IMR-90 (cell line): ENCODE results near the gene SLC39A5. TPM values are rescaled to one million over a fixed set of nuclear protein-coding genes. Genes with fewer than 3 reads are reported as not detected.

Experiments
- ATAC-seq: fragments of 200-7000 bp; cut with Tn5 transposase; 2 replicates; pipeline ENCODE4 v1.9.1; 2020; ENCODE audit warnings: low read depth, mild to moderate bottlenecking, moderate library complexity
- BruUV-seq: library from RNA; stranded (reverse); fragments of 400-500 nt; replicated peaks from 2 replicates; lab custom pipeline; 2021; lab: Mats Ljungman, UMichigan
- CTCF ChIA-PET: fragments of 300-600 bp; formaldehyde crosslinking; extraction: SDS; loops from one replicate; lab custom pipeline; 2021; ENCODE audit warnings: antibody characterized with exemption; lab: Yijun Ruan, JAX
- POLR2A ChIA-PET: fragments of 300-600 bp; sonication (Branson Sonifier 250); formaldehyde crosslinking; loops from one replicate; lab custom pipeline; 2022; ENCODE audit warnings: antibody characterized with exemption; ENCODE audit not compliant: unreplicated experiment; lab: Charles Lee
- DNase-seq: peaks from one replicate; pipeline ENCODE4 v3.0.0; 2013
- H2AFZ ChIP-seq: replicated peaks from 2 replicates; pipeline ENCODE3; 2013; ENCODE audit warnings: low read length, mild to moderate bottlenecking; ENCODE audit not compliant: poor library complexity
- H2AK5ac ChIP-seq: 2 replicates; pipeline ENCODE4 v1.6.1; 2013; ENCODE audit warnings: low read depth, low read length, inconsistent platforms
- H2AK9ac ChIP-seq: replicated peaks from 2 replicates; pipeline ENCODE3; 2013; ENCODE audit warnings: mild to moderate bottlenecking, low read depth, low read length, moderate library complexity; ENCODE audit not compliant: poor library complexity
- H2BK120ac ChIP-seq: 2 replicates; pipeline ENCODE4 v1.6.1; 2013; ENCODE audit warnings: low read depth, low read length, inconsistent platforms
- H2BK15ac ChIP-seq: 3 replicates; pipeline ENCODE4 v1.6.1; 2013; ENCODE audit warnings: low read depth, low read length, inconsistent platforms
- H2BK20ac ChIP-seq: 2 replicates; pipeline ENCODE4 v1.6.1; 2013; ENCODE audit warnings: low read depth, mild to moderate bottlenecking, inconsistent platforms, low read length, moderate library complexity
- H2BK5ac ChIP-seq: 2 replicates; pipeline ENCODE4 v1.6.1; 2013; ENCODE audit warnings: mild to moderate bottlenecking, low read depth, low read length, inconsistent platforms; ENCODE audit not compliant: poor library complexity, severe bottlenecking
- H3K14ac ChIP-seq: replicated peaks from 2 replicates; pipeline ENCODE4 v1.6.1; 2013; ENCODE audit warnings: low read depth, low read length, inconsistent platforms
- H3K18ac ChIP-seq: 2 replicates; pipeline ENCODE4 v1.6.1; 2013; ENCODE audit warnings: low read depth, low read length, control low read depth
- H3K23ac ChIP-seq: 2 replicates; pipeline ENCODE4 v1.6.1; 2013; ENCODE audit warnings: low read depth, low read length, inconsistent platforms
- H3K27ac ChIP-seq: 2 replicates; pipeline ENCODE4 v1.5.1; 2013; ENCODE audit warnings: mild to moderate bottlenecking, control low read depth, low read length; ENCODE audit not compliant: insufficient read depth
- H3K27me3 ChIP-seq: 2 replicates; pipeline ENCODE4 v1.6.1; 2013; ENCODE audit warnings: low read length; ENCODE audit not compliant: control insufficient read depth, insufficient read depth
- H3K36me3 ChIP-seq: 2 replicates; pipeline ENCODE4 v1.6.1; 2013; ENCODE audit warnings: low read length, mixed read lengths; ENCODE audit not compliant: control insufficient read depth, insufficient read depth
- H3K4ac ChIP-seq: 2 replicates; pipeline ENCODE4 v1.6.1; 2013; ENCODE audit warnings: low read depth, low read length, inconsistent platforms
- H3K4me1 ChIP-seq: 2 replicates; pipeline ENCODE4 v1.6.1; 2013; ENCODE audit warnings: low read length, mixed read lengths; ENCODE audit not compliant: control insufficient read depth, insufficient read depth
- H3K4me2 ChIP-seq: 2 replicates; pipeline ENCODE4 v1.6.1; 2013; ENCODE audit warnings: low read depth, mild to moderate bottlenecking, control low read depth, low read length, moderate library complexity
- H3K4me3 ChIP-seq: 2 replicates; pipeline ENCODE4 v1.5.1; 2013; ENCODE audit warnings: low read depth, mild to moderate bottlenecking, control low read depth, low read length, moderate library complexity; ENCODE audit not compliant: insufficient read depth
- H3K56ac ChIP-seq: 2 replicates; pipeline ENCODE4 v1.6.1; 2013; ENCODE audit warnings: low read length, inconsistent platforms; ENCODE audit not compliant: insufficient read depth; ENCODE audit errors: extremely low read depth
- H3K79me1 ChIP-seq, 2 experiments: 2 replicates each; pipeline ENCODE4 v1.6.1; 2013; ENCODE audit warnings: low read length in 2 of 2, inconsistent platforms in 1 of 2, low read depth in 1 of 2
- H3K9ac ChIP-seq: 2 replicates; pipeline ENCODE4 v1.6.1; 2013; ENCODE audit warnings: low read depth, low read length, control low read depth
- H3K9me1 ChIP-seq: 2 replicates; pipeline ENCODE4 v1.6.1; 2013; ENCODE audit warnings: low read length, inconsistent platforms; ENCODE audit not compliant: insufficient read depth
- H3K9me3 ChIP-seq: 2 replicates; pipeline ENCODE4 v1.6.1; 2013; ENCODE audit warnings: low read length; ENCODE audit not compliant: control insufficient read depth, insufficient read depth
- H4K20me1 ChIP-seq: 2 replicates; pipeline ENCODE4 v1.6.1; 2013; ENCODE audit warnings: low read length, inconsistent platforms; ENCODE audit not compliant: insufficient read depth
- H4K5ac ChIP-seq: 2 replicates; pipeline ENCODE4 v1.6.1; 2013; ENCODE audit warnings: mild to moderate bottlenecking, low read depth, low read length, control low read depth
- H4K8ac ChIP-seq, 2 experiments: 2 replicates each; pipeline ENCODE4 v1.6.1; 2013; ENCODE audit warnings: low read depth in 2 of 2, low read length in 2 of 2, control low read depth in 1 of 2, inconsistent platforms in 1 of 2
- H4K91ac ChIP-seq: 2 replicates; pipeline ENCODE4 v1.6.1; 2013; ENCODE audit warnings: low read depth, low read length, inconsistent platforms; ENCODE audit not compliant: insufficient read depth
- CHD1 ChIP-seq: IDR thresholded peaks from 2 replicates; pipeline ENCODE4 v1.6.1; 2012; ENCODE audit warnings: low read depth, low read length, improper control_type of control experiment
- MAFK ChIP-seq: IDR thresholded peaks from 2 replicates; pipeline ENCODE4 v1.6.1; 2012; ENCODE audit warnings: low read depth, low read length, improper control_type of control experiment
- MAZ ChIP-seq: IDR thresholded peaks from 2 replicates; pipeline ENCODE4 v1.6.1; 2012; ENCODE audit warnings: low read depth, mild to moderate bottlenecking, low read length, improper control_type of control experiment, moderate library complexity, borderline replicate concordance
- NFE2L2 ChIP-seq: fragments of 150-350 bp; IDR thresholded peaks from 2 replicates; pipeline ENCODE4 v1.6.1; 2016; ENCODE audit warnings: low read depth, mild to moderate bottlenecking, low read length
- POLR2A ChIP-seq: IDR thresholded peaks from 2 replicates; pipeline ENCODE4 v1.6.1; 2012; ENCODE audit warnings: mild to moderate bottlenecking, low read depth, low read length
- RAD21 ChIP-seq: IDR thresholded peaks from 2 replicates; pipeline ENCODE4 v1.6.1; 2012; ENCODE audit warnings: low read length, improper control_type of control experiment
- RCOR1 ChIP-seq: IDR thresholded peaks from 2 replicates; pipeline ENCODE4 v1.6.1; 2012; ENCODE audit warnings: mild to moderate bottlenecking, low read length, improper control_type of control experiment; ENCODE audit not compliant: insufficient replicate concordance
- RFX5 ChIP-seq: IDR thresholded peaks from 2 replicates; pipeline ENCODE4 v1.8.0; 2012; ENCODE audit warnings: low read depth, mild to moderate bottlenecking, low read length, moderate library complexity
- SMC3 ChIP-seq: fragments of 150-350 bp; IDR thresholded peaks from 2 replicates; pipeline ENCODE4 v1.6.1; 2016; ENCODE audit warnings: low read depth, mild to moderate bottlenecking, antibody characterized with exemption, low read length, moderate library complexity
- WGBS, 2 experiments: methylation state at CpG; one replicate each; pipeline versions ENCODE4 v1.1.5 to v1.1.7; 2013; ENCODE audit warnings: missing lambda C conversion rate in 2 of 2; ENCODE audit not compliant: insufficient read length in 1 of 2; ENCODE audit errors: extremely low coverage in 2 of 2; 5-methylcytosine and 5-hydroxymethylcytosine counted together
- dilution Hi-C: fragments of 300-500 bp; cut with HindIII; formaldehyde crosslinking; loops from one replicate; pipeline ENCODE4 v1.14.3; 2018; ENCODE audit warnings: low sequenced_read_pairs; ENCODE audit not compliant: unreplicated experiment
- in situ Hi-C: fragments of 300-500 bp; cut with MboI; formaldehyde crosslinking; loops from 3 replicates; pipeline ENCODE4 v1.14.3; 2019; ENCODE audit warnings: low sequenced_read_pairs, inconsistent platforms, mixed read lengths
- intact Hi-C: fragments of 100-400 bp; cut with micrococcal nuclease; formaldehyde crosslinking; loops from 2 replicates; pipeline ENCODE4 v1.10.0; 2022
- polyA plus RNA-seq, 3 experiments: library from polyadenylated mRNA; depleted of rRNA; stranded (reverse); fragments of >200 nt; gene quantifications; 2 replicates each; pipeline ENCODE4 v1.2.3, GENCODE V29; 2012; ENCODE audit warnings: low replicate concordance in 1 of 3
- total RNA-seq: library from RNA; depleted of rRNA; stranded (reverse); fragments of >200 nt; gene quantifications from 2 replicates; pipeline ENCODE4 v1.2.3, GENCODE V29; 2012

Gene SLC39A5
- total and polyA plus RNA-seq, 2 of the 4 experiments (the other 2 are of a cell fraction), result not detected

- 89% methylated on average over 6 of the region's 6 CpGs; no CpG with 5 or more reads in 1 of the 2 experiments for WGBS, 2 experiments
- in situ Hi-C loops, result no loop called here
- no peaks in the 10 kb centered on the region for H3K9me3 ChIP-seq
- no peak overlapping the region for H3K4ac ChIP-seq
- no peaks in the 10 kb centered on the region for H3K27me3 ChIP-seq
- H3K9ac ChIP-seq, result no peak overlapping the region
- H4K8ac ChIP-seq, result no peak overlapping the region
- POLR2A ChIA-PET, result interaction anchor here (1.3 kb wide), 1 partner anchor 13 kb away, joined by 4 read pairs; the partner anchor contains the start of gene RNF41
- dilution Hi-C loops, result no loop called here
- H2BK5ac ChIP-seq, result no peak overlapping the region
- no peak overlapping the region for H2AK9ac ChIP-seq
- ATAC-seq (no peak), DNase-seq (no peak)
- H3K9me1 ChIP-seq, result no peaks in the 10 kb centered on the region; the same call in 1 of the 2 replicates
- no peak overlapping the region for H3K4me3 ChIP-seq
- peaks cover 17% of the 10 kb centered on the region for H4K20me1 ChIP-seq
- H3K27ac ChIP-seq, result no peak overlapping the region
- H2AK5ac ChIP-seq, result no peak overlapping the region
- intact Hi-C loops, result no loop called here
- peaks cover 5% of the 10 kb centered on the region for H3K4me1 ChIP-seq
- H3K14ac ChIP-seq, result no peak overlapping the region; the same call in 1 of the 2 replicates
- no peak overlapping the region for H3K23ac ChIP-seq
- CTCF ChIA-PET, result interaction anchor here (1.5 kb wide), 1 partner anchor 13 kb away, joined by 6 read pairs; the partner anchor contains the start of gene RNF41
- H3K36me3 ChIP-seq, result peaks cover 56% of the 10 kb centered on the region
- H2AFZ ChIP-seq, result no peak overlapping the region
- peaks cover 10 to 44% of the 10 kb centered on the region in 2 experiments for H3K79me1 ChIP-seq
- no peak overlapping the region for H3K4me2 ChIP-seq
- H2BK15ac ChIP-seq, result no peak overlapping the region
- no peak overlapping the region for H4K5ac ChIP-seq
- TF ChIP-seq NFE2L2 (no peak), MAFK (no peak), RCOR1 (no peak), RAD21 (no peak), MAZ (no peak), SMC3 (no peak), POLR2A (no peak), RFX5 (no peak), CHD1 (no peak)
- H3K18ac ChIP-seq, result no peak overlapping the region
- BruUV-seq, result no TSS peak
- H4K91ac ChIP-seq, result no peak overlapping the region
- no peak overlapping the region for H3K56ac ChIP-seq
- H2BK120ac ChIP-seq, result no peak overlapping the region
- H2BK20ac ChIP-seq, result no peak overlapping the region
These were observed 21.8 kb upstream of the SLC39A5 start for GRCh38 chr12:56208006-56208405.
